ENCODE data around the gene LTBP2. TPM values are rescaled to one million over a fixed set of nuclear protein-coding genes. Genes with fewer than 3 reads are reported as not detected.

Gene LTBP2
- polyA plus RNA-seq, 4 donors: 2.6 to 4.9 (median 3.4) TPM

GRCh38 chr14:74532246-74532645 lies 79.8 kb downstream of the LTBP2 start:
- no peak for DNase-seq (ENCODE audit: low read depth in 4 of 4, low spot score in 2 of 4)

GRCh38 chr14:74531467-74531866 lies 80.6 kb downstream of the LTBP2 start:
- DNase-seq (ENCODE audit: low read depth in 4 of 4, low spot score in 2 of 4): no peak

- DNase-seq (ENCODE audit: low read depth in 4 of 4, low spot score in 2 of 4): no peak
These were observed 81.0 kb downstream of the LTBP2 start for GRCh38 chr14:74531006-74531405.

- DNase-seq (ENCODE audit: low read depth in 4 of 4, low spot score in 2 of 4): no peak
These were observed 83.2 kb downstream of the LTBP2 start for GRCh38 chr14:74528886-74529285.

GRCh38 chr14:74528406-74528805 lies 83.6 kb downstream of the LTBP2 start:
- DNase-seq (ENCODE audit: low read depth in 4 of 4, low spot score in 2 of 4): no peak

GRCh38 chr14:74527736-74528280 lies 84.2 kb downstream of the LTBP2 start:
- DNase-seq (ENCODE audit: low read depth in 4 of 4, low spot score in 2 of 4): no peak

GRCh38 chr14:74526854-74527585 lies 85.0 kb downstream of the LTBP2 start:
- DNase-seq (ENCODE audit: low read depth in 4 of 4, low spot score in 2 of 4): no peak

- no peak for DNase-seq (ENCODE audit: low read depth in 4 of 4, low spot score in 2 of 4)
These were observed 86.6 kb downstream of the LTBP2 start for GRCh38 chr14:74525361-74525851.

- no peak for DNase-seq (ENCODE audit: low read depth in 4 of 4, low spot score in 2 of 4)
These were observed 87.3 kb downstream of the LTBP2 start for GRCh38 chr14:74524812-74525135.

GRCh38 chr14:74524076-74524811 lies 87.8 kb downstream of the LTBP2 start:
- DNase-seq (ENCODE audit: low read depth in 4 of 4, low spot score in 2 of 4): no peak

GRCh38 chr14:74522740-74523139 lies 89.3 kb downstream of the LTBP2 start:
- DNase-seq (ENCODE audit: low read depth in 4 of 4, low spot score in 2 of 4): no peak

GRCh38 chr14:74521756-74522155 lies 90.3 kb downstream of the LTBP2 start:
- no peak for DNase-seq (ENCODE audit: low read depth in 4 of 4, low spot score in 2 of 4)

GRCh38 chr14:74519316-74520074 lies 92.5 kb downstream of the LTBP2 start:
- DNase-seq (ENCODE audit: low read depth in 4 of 4, low spot score in 2 of 4): no peak

- no peak for DNase-seq (ENCODE audit: low read depth in 4 of 4, low spot score in 2 of 4)
These were observed 93.8 kb downstream of the LTBP2 start for GRCh38 chr14:74518221-74518620.

GRCh38 chr14:74517731-74518130 lies 94.3 kb downstream of the LTBP2 start:
- no peak for DNase-seq (ENCODE audit: low read depth in 4 of 4, low spot score in 2 of 4)

- DNase-seq (ENCODE audit: low read depth in 4 of 4, low spot score in 2 of 4): no peak
These were observed 95.4 kb downstream of the LTBP2 start for GRCh38 chr14:74516451-74517160.

GRCh38 chr14:74515891-74516412 lies 96.1 kb downstream of the LTBP2 start:
- DNase-seq (ENCODE audit: low read depth in 4 of 4, low spot score in 2 of 4): no peak

- no peak for DNase-seq (ENCODE audit: low read depth in 4 of 4, low spot score in 2 of 4)
These were observed 97.5 kb downstream of the LTBP2 start for GRCh38 chr14:74514471-74514941.

GRCh38 chr14:74511966-74512830 lies 99.8 kb downstream of the LTBP2 start:
- DNase-seq (ENCODE audit: low read depth in 4 of 4, low spot score in 2 of 4): no peak

Measured in left renal cortex interstitium (tissue), 4 donors.